Measurements from ENCODE around the gene TMEM44. TPM values are rescaled to one million over a fixed set of nuclear protein-coding genes. Genes with fewer than 3 reads are reported as not detected.
"Not testable (repeated sequence)": the region's sequence is repeated elsewhere in the genome, so short reads cannot be mapped to it uniquely, and the experiment has no call there.

Gene TMEM44
- total RNA-seq, 1 donor from 2014 or later: 9.9 TPM

GRCh38 chr3:194609601-194610000, 23.6 kb downstream of the TMEM44 start:
- DNase-seq: no peak

- no peak for DNase-seq
Observed at GRCh38 chr3:194608981-194609380, 24.2 kb downstream of the TMEM44 start.

- DNase-seq: no peak
Observed at GRCh38 chr3:194607592-194608389, 25.4 kb downstream of the TMEM44 start.

GRCh38 chr3:194606941-194607340, 26.3 kb downstream of the TMEM44 start:
- DNase-seq: no peak

GRCh38 chr3:194606163-194606562, 27.1 kb downstream of the TMEM44 start:
- DNase-seq: no peak

GRCh38 chr3:194605314-194605713, 27.9 kb downstream of the TMEM44 start:
- DNase-seq: not testable (repeated sequence)

- no peak for DNase-seq
Observed at GRCh38 chr3:194604837-194605236, 28.4 kb downstream of the TMEM44 start.

- DNase-seq: no peak
Observed at GRCh38 chr3:194604126-194604525, 29.1 kb downstream of the TMEM44 start.

- no peak for DNase-seq
Observed at GRCh38 chr3:194602669-194603171, 30.5 kb downstream of the TMEM44 start.

GRCh38 chr3:194598771-194599557, 34.3 kb downstream of the TMEM44 start:
- no peak for DNase-seq

GRCh38 chr3:194596906-194597305, 36.3 kb downstream of the TMEM44 start:
- no peak for DNase-seq

- DNase-seq: peak; percentile 94
Observed at GRCh38 chr3:194592798-194593752, 40.1 kb downstream of the TMEM44 start.

GRCh38 chr3:194588741-194589140, 44.5 kb downstream of the TMEM44 start:
- no peak for DNase-seq

GRCh38 chr3:194588236-194588635, 45.0 kb downstream of the TMEM44 start:
- DNase-seq: no peak

GRCh38 chr3:194587438-194587931, 45.7 kb downstream of the TMEM44 start:
- no peak for DNase-seq

GRCh38 chr3:194586836-194587235, 46.4 kb downstream of the TMEM44 start:
- DNase-seq: no peak

- no peak for DNase-seq
Observed at GRCh38 chr3:194585880-194586281, 47.3 kb downstream of the TMEM44 start.

GRCh38 chr3:194584866-194585265, 48.4 kb downstream of the TMEM44 start:
- no peak for DNase-seq

- DNase-seq: no peak
Observed at GRCh38 chr3:194584320-194584776, 48.9 kb downstream of the TMEM44 start.

- no peak for DNase-seq
Observed at GRCh38 chr3:194582196-194582905, 50.9 kb downstream of the TMEM44 start.

- no peak for DNase-seq
Observed at GRCh38 chr3:194579091-194579606, 54.1 kb downstream of the TMEM44 start.
